NCI-H226 (cell line): ENCODE measurements around the gene SMC6.

ENCODE experiments used
- DNase-seq: peaks from one replicate; pipeline ENCODE4 v3.0.0-alpha.2; 2015

The SMC6 gene

DNA sequence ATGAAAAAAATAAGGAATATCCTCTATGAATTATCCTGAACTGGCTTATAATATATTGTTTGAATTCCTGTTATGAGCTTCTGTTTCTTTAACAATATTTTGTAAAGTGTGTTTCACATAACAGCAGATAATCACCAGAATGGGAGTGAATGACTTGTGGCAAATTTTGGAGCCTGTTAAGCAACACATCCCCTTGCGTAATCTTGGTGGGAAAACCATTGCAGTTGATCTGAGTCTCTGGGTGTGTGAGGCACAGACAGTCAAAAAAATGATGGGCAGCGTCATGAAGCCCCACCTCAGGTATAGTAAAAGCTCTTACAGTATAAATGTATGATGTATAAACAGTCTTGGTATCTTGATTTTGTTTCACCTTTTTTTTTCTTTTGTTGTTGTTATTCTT, 6.2 kb upstream of the SMC6 start:
- DNase-seq, result no peak

GRCh38 chr2:17758118-17758517, 4.5 kb upstream of the SMC6 start:
- DNase-seq, result no peak

GRCh38 chr2:17757321-17757720, 3.7 kb upstream of the SMC6 start:
- DNase-seq, result peak; percentile 63

GRCh38 chr2:17756668-17757067, 3.1 kb upstream of the SMC6 start:
- DNase-seq, result no peak

DNA sequence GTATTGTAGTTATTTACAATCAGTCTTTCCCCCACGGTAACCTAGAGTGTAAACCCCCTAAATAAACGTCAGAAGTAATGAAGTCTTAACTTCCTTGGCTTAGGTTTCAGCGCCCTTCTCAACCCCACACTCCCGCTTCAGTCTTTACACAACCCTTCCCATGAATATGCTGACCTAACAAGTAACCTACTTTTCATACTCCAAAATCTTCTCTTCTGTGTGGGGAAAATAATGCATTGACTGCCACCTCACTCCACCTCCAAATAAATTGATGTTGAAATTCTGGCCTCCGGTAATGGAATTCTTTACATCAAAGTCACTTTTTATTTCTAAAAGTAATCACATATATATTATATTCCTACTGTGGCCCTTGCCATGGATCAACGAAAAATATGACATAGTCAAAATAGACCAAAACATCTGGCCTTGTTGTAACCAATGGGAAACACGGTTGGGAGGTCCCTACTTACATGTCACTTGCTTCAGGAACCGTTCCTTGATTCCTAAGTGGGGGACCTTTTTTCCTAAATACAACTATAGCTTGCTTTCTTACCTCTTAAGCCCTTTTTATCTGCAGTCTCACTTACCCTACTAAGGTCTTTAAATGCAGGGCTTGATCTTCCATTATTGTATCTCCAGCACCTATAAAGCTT, 1.3 kb upstream of the SMC6 start:
- DNase-seq, result no peak

DNA sequence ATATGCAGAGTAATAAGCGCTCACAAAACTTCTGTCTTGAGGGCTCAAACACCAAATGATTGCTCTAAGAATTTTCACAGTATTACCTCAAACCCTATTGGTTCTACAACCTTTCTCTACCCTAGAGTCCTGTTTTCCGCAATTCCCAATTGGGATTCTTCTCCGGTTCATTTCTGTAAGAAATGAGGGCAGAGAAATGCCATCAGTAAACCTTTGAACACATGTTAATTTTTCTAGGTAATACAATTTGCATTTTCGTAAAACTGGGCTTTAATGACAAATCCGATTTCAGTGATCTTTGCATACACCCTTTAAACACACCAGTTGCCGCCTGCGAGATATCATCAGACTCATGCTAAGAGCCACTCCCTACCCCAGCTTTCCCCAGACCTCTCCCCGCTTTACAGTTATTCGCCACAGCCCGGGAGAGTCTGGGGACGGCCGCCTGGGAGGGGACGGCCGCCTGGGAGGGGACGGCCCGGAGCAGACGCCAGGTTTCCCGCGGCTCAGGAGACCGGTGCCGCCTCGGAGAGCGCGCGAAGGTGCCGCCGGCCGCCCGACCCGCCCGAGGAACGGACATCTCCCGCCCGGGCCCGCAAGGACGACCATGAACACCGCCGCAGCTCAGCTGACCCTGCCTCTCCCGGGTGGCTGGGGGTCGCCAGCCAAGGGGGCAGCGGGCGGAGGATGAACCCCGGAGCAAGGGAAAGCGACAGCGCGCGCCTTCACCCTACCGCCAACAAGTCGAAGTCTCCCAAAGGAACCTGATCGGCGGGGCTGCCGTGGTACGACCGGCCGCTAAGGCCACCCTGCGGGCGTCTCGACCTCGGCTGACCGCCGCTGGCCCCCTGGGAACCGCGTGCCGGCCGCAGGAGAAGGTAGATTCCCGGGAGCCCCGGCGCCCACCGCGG, 463 bp downstream of the SMC6 start:
- peak; percentile 20 for DNase-seq

DNA sequence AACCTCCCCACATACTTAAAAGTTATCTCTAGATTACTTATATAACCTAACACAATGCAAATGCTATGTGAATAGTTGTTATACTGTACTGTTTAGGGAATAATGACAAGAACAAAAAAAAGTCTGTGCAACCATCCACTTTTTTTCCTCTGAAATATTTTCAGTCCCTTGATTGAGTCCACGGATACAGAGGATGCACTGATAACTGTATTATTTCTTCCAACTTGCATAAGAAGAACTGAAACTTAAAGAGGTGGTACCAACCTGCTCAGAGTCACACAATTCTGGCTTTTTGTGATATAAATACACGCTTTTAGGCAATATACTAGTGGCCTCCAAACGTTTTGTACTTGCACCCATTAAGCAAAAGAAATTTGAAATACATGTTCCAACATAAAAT, 1.4 kb downstream of the SMC6 start:
- no peak for DNase-seq

DNA sequence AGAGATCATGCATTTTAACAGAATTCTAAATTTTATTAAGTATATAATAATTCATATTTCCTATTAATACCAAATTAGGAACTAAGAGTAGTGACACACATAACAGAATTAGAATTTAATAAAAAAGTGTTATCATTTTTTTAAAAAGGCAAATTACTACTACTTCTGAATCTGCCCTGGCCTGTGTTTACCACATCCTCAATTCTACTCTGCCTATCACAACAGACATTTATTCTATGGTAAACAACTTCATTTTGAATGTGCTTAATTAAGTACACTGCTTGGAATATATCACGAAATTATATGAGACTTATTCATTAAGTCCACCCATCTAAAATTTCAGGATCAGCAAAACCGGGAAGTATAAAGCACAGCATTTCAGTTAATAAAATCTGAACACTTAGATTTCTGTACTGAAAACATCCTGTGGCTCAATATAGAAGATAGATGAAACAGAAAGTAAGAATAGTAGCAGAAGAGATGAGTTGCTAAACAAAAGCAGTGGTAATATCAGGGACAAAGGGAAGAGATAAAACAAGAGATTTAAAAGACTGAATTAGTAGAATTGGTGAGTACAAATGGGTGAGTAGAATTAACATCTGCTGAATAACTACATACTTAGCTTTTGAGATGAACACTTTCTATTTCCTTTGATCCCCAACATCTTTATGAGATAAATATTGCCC, 3.7 kb downstream of the SMC6 start:
- no peak for DNase-seq

- no peak for DNase-seq
Observed at GRCh38 chr2:17748745-17749144, 4.9 kb downstream of the SMC6 start.

DNA sequence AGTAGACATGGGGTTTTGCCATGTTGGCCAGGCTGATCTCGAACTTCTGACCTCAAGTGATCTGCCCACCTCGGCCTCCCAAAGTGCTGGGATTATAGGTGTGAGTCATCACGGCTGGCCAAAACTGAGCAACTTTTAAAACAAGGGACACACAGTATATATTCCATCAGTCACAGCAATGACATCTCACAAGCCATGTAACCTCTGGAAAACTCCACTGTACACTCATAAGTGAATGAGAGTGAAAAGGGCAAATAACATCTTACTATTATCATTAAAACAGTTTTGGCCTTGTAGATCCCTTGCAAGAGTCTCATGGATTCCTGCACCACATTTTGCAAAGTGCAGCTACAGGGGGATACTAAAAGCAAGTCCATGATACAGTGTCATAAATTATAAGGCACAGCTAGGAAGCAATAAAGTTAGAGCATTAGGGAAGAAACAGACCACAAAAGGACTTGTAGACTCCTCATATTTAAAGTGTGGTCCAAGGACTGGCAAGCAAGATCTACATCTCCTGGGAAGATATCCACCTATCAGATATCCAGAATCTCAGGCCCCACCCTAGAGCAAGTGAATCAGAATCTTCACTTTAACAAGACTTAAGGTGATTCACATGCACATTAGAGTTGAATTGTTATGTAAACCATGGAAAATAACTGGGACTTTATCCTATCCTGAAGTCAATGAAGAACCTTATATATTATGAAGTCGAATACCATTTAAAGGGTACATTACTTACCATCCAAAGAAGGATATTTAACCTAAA, 5.7 kb downstream of the SMC6 start:
- DNase-seq, result peak; percentile 64

- DNase-seq, result no peak
Observed at GRCh38 chr2:17740203-17740602, 13.4 kb downstream of the SMC6 start.

DNA sequence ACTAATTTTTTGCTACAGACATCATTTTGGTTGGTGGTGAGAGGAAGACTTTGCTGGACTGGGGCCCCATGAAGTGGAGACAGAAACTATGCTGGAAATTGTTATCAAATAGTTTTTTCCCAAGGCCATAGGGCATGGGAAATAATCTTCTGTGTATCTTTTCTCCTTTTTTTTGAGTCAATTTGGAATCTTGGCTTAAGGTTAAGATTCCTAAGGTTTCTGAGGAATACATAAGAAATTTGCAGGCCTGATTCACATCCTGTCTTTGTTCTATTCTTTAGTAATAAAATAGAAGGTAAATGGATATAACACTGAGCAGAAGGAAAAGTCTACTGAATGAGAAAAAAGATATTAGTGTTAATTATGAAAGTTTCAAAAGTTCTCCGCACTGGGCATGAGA, 16.6 kb downstream of the SMC6 start:
- DNase-seq, result peak; percentile 26

DNA sequence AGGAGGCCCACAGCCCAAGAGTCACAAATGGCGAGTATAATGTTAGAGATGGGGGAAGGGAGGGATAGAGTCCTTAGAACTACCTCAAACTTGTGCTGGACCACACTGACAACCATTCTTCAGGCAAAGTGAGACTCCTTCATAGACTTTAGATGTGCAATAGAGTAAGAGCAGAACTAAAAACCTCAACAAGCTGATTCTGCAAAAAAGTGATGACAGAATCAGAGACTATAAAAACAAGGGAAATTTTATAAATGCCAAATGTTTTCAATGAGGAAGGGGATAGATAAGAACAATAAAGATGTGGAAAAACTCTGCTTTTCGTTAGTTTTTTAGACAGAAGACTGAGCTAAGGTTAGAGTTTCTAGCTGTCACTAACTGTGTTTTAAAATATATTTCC, 17.7 kb downstream of the SMC6 start:
- no peak for DNase-seq

- no peak for DNase-seq
Observed at GRCh38 chr2:17733599-17733998, 20.0 kb downstream of the SMC6 start.

DNA sequence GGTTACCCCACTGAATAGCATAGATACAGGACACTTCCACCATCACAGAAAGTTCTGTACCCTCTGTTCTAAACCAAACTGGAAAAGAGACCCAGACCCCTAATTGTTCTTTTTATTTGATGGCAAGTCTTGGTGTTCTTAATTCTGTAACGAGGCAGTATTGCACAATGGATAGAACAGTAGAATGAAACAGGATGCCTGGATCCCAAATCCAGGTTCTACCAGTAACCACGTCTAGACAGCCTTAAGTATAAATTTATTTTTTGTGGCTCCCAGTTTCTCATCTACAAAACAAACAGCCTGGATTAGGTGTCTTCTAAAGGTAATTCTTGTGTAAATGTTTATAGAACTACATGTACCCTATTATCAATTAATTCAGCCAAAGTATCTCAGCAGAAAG, 23.7 kb downstream of the SMC6 start:
- DNase-seq, result no peak

GRCh38 chr2:17728210-17728609, 25.4 kb downstream of the SMC6 start:
- no peak for DNase-seq

GRCh38 chr2:17719562-17720371, 33.8 kb downstream of the SMC6 start:
- no peak for DNase-seq

- no peak for DNase-seq
Observed at GRCh38 chr2:17718689-17719088, 34.9 kb downstream of the SMC6 start.

- DNase-seq, result no peak
Observed at GRCh38 chr2:17717666-17718065, 35.9 kb downstream of the SMC6 start.

DNA sequence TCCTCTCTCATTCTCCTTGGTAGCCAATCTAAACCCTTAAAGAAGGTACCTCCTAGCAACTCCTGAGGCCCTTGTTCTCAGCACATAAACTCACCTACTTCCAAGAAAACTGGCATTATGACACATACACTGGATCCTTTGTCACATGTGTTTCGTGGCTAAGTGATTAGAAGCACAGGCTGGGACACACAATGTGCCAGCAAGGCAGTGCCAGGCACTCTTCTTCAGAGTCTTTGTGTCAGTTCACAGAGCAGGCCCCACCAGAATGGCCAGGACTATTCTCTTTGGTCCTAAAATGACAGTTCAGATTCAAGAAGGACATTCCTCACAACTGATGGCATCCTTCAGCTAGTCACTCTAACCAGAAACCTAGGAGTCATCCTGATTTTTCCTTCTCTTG, 40.3 kb downstream of the SMC6 start:
- no peak for DNase-seq

DNA sequence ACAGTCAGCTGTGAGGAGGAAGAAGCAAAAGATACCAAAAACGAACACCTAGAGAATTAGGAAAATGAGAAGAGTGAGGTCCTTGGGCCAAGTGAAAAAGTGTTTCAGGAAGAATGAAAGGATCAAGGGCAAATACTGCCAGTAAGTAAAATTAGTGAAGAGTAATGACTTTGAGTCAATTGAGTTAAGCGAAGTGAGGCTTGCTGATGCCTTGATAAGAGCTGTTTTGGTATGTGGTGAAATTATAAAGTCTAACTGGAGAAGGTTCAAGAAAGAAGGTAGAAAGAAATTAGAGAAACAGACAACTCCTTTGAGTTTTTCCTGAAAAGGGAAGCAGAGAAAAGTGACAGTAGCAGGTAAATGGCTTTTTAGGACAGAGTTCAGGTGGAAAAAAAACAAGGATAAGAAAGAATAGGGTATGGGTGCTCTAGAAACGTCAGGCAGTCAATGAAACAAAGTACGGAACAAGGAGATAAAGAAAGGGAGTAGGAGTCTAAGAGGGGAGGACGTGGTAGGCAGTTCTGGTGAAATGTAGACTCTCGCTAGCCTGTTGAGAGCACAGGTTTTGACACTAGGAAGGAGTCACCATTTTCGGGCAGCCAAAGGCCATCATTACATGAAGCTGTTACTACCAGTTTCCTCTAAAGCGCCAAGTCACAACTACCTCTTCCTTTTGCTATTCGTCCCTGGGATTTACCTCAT, 42.9 kb downstream of the SMC6 start:
- DNase-seq, result no peak

- DNase-seq, result no peak
Observed at GRCh38 chr2:17709897-17710296, 43.7 kb downstream of the SMC6 start.
